T-helper 2 cell (primary cell): ENCODE measurements around the gene ZSCAN10.

ENCODE experiments used
- DNase-seq, 5 experiments: peaks; one replicate each; pipeline versions ENCODE4 v3.0.0 to v3.0.0-alpha.2; 2012 to 2022

The ZSCAN10 gene

GRCh38 chr16:3106205-3106928 lies 7.3 kb upstream of the ZSCAN10 start:
- peak; percentile 80 to 94 (median 84) for DNase-seq

GRCh38 chr16:3101841-3102470 lies 2.9 kb upstream of the ZSCAN10 start:
- DNase-seq, result peak in 1 of 5 experiments; percentile 62

GRCh38 chr16:3101018-3101840 lies 2.1 kb upstream of the ZSCAN10 start:
- DNase-seq, result peak in 3 of 5 experiments; percentile 30 to 81 (median 36)

GRCh38 chr16:3099732-3100499 lies 822 bp upstream of the ZSCAN10 start:
- DNase-seq, result peak; percentile 76 to 94 (median 89)

GRCh38 chr16:3099395-3099731 lies 269 bp upstream of the ZSCAN10 start:
- DNase-seq, result no peak

GRCh38 chr16:3097266-3097665 lies 1.8 kb downstream of the ZSCAN10 start:
- DNase-seq, result no peak

- no peak for DNase-seq
Observed at GRCh38 chr16:3096362-3096761, 2.7 kb downstream of the ZSCAN10 start.

- DNase-seq, result peak in 4 of 5 experiments; percentile 40 to 81 (median 58)
Observed at GRCh38 chr16:3095869-3096268, 3.2 kb downstream of the ZSCAN10 start.

GRCh38 chr16:3094289-3095027 lies 4.6 kb downstream of the ZSCAN10 start:
- DNase-seq, result peak in 3 of 5 experiments; percentile 33 to 75 (median 46)

GRCh38 chr16:3092501-3092941 lies 6.6 kb downstream of the ZSCAN10 start:
- DNase-seq, result no peak

- no peak for DNase-seq
Observed at GRCh38 chr16:3091551-3091950, 7.5 kb downstream of the ZSCAN10 start.

GRCh38 chr16:3089717-3090592 lies 9.1 kb downstream of the ZSCAN10 start:
- DNase-seq, result no peak

- no peak for DNase-seq
Observed at GRCh38 chr16:3088925-3089716, 10.0 kb downstream of the ZSCAN10 start.

- DNase-seq, result no peak
Observed at GRCh38 chr16:3088450-3088849, 10.6 kb downstream of the ZSCAN10 start.

GRCh38 chr16:3087243-3088235 lies 11.6 kb downstream of the ZSCAN10 start:
- no peak for DNase-seq

GRCh38 chr16:3086596-3087242 lies 12.4 kb downstream of the ZSCAN10 start:
- peak in 1 of 5 experiments; percentile 55 for DNase-seq

- DNase-seq, result peak in 1 of 5 experiments; percentile 68
Observed at GRCh38 chr16:3085868-3086595, 13.1 kb downstream of the ZSCAN10 start.
